ENCODE measurements around the gene EPS8L1. TPM values are rescaled to one million over a fixed set of nuclear protein-coding genes. Genes with fewer than 3 reads are reported as not detected.

Gene EPS8L1
- total RNA-seq, 1 experiment from 2014 or later = 62.1 TPM

- POLR2A ChIA-PET = no interaction called here
- no peak overlapping the region for H3K9ac ChIP-seq (ENCODE audit: low read length)
- no peak overlapping the region for H3K4me3 ChIP-seq (replicated peaks in 1 of 2; ENCODE audit: low read depth in 1 of 2, low read length in 2 of 2)
- no peak overlapping the region for H2AFZ ChIP-seq (ENCODE audit: low read depth, low read length, poor library complexity, severe bottlenecking)
- RAD21 ChIA-PET (ENCODE audit: low non-redundant PET in 1 of 2, low total read pairs in 2 of 2, uncharacterized antibody in 2 of 2, unreplicated experiment in 2 of 2) = no interaction called here
- H3K27me3 ChIP-seq (ENCODE audit: insufficient read depth, low read length) = no peaks in the 10 kb centered on the region
- intact Hi-C loops (cut with micrococcal nuclease) = no loop called here
- H3K9me3 ChIP-seq (ENCODE audit: control insufficient read depth in 1 of 2, insufficient read depth in 1 of 2, low read depth in 1 of 2, low read length in 2 of 2) = no peaks in the 10 kb centered on the region
- H4K20me1 ChIP-seq (ENCODE audit: insufficient read depth) = no peaks in the 10 kb centered on the region
- peaks cover 2 to 11% of the 10 kb centered on the region in 2 experiments; a peak in 3 of 4 replicates for H3K36me3 ChIP-seq (ENCODE audit: control insufficient read depth in 1 of 2, insufficient read depth in 2 of 2, low read length in 2 of 2)
- H3K27ac ChIP-seq (ENCODE audit: low read depth, low read length) = no peak overlapping the region
- CTCF ChIA-PET = no interaction called here
- ATAC-seq (no peak), DNase-seq (ENCODE audit: low read depth, low spot score) (no peak)
- peaks cover 0 to 3% of the 10 kb centered on the region in 2 experiments; a peak in 1 of 4 replicates for H3K4me1 ChIP-seq (ENCODE audit: control insufficient read depth in 1 of 2, insufficient read depth in 2 of 2, low read length in 2 of 2)
- no peaks in the 10 kb centered on the region for H3K79me2 ChIP-seq (ENCODE audit: insufficient read depth, low read length)
- no peak for TF ChIP-seq EZH2phosphoT487 (IDR thresholded peaks at IDR 0.05; ENCODE audit: borderline replicate concordance)
- TF ChIP-seq TCF7L2 (IDR thresholded peaks at IDR 0.05; ENCODE audit: borderline replicate concordance, extremely low read depth, insufficient read depth, insufficient read length) = no peak
- no peak for TF ChIP-seq EGR1 (IDR thresholded peaks at IDR 0.05; ENCODE audit: low read depth)
- TF ChIP-seq MAX (IDR thresholded peaks at IDR 0.05) = no peak
- TF ChIP-seq ZFX (IDR thresholded peaks at IDR 0.05) = no peak
- H3K9me2 ChIP-seq (ENCODE audit: insufficient read depth) = no peaks in the 10 kb centered on the region
- no peak overlapping the region for H3K4me2 ChIP-seq (ENCODE audit: low read length)
- TSS peak; percentile 71 for BruUV-seq (replicated peaks)
Observed at GRCh38 chr19:55091126-55091910, 15.6 kb downstream of the EPS8L1 start.

- Histone ChIP-seq H3K4me3 (replicated peaks in 1 of 2; ENCODE audit: low read depth in 1 of 2, low read length in 2 of 2) (no peak overlapping the region), H3K27me3 (ENCODE audit: insufficient read depth, low read length) (no peaks in the 10 kb centered on the region), H3K4me2 (ENCODE audit: low read length) (no peak overlapping the region), H3K36me3 (ENCODE audit: control insufficient read depth in 1 of 2, insufficient read depth in 2 of 2, low read length in 2 of 2) (peaks cover 2 to 11% of the 10 kb centered on the region in 2 experiments; a peak in 3 of 4 replicates), H3K9me2 (ENCODE audit: insufficient read depth) (no peaks in the 10 kb centered on the region), H4K20me1 (ENCODE audit: insufficient read depth) (no peaks in the 10 kb centered on the region), H3K79me2 (ENCODE audit: insufficient read depth, low read length) (no peaks in the 10 kb centered on the region), H3K9me3 (ENCODE audit: control insufficient read depth in 1 of 2, insufficient read depth in 1 of 2, low read depth in 1 of 2, low read length in 2 of 2) (no peaks in the 10 kb centered on the region), H3K9ac (ENCODE audit: low read length) (no peak overlapping the region), H3K4me1 (ENCODE audit: control insufficient read depth in 1 of 2, insufficient read depth in 2 of 2, low read length in 2 of 2) (peaks cover 0 to 3% of the 10 kb centered on the region in 2 experiments; a peak in 1 of 4 replicates), H3K27ac (ENCODE audit: low read depth, low read length) (no peak overlapping the region), H2AFZ (ENCODE audit: low read depth, low read length, poor library complexity, severe bottlenecking) (no peak overlapping the region)
- BruUV-seq (replicated peaks) = no TSS peak
- intact Hi-C loops (cut with micrococcal nuclease) = no loop called here
- no peak for DNase-seq (ENCODE audit: low read depth, low spot score)
- ChIA-PET POLR2A (no interaction called here), RAD21 (ENCODE audit: low non-redundant PET in 1 of 2, low total read pairs in 2 of 2, uncharacterized antibody in 2 of 2, unreplicated experiment in 2 of 2) (no interaction called here), CTCF (no interaction called here)
- ATAC-seq = peak; percentile 46
- TF ChIP-seq CBX3 (IDR thresholded peaks at IDR 0.05; ENCODE audit: low read depth) = no peak
- no peak for TF ChIP-seq POLR2AphosphoS5 (IDR thresholded peaks at IDR 0.05; ENCODE audit: low read depth, low read length)
- no peak for TF ChIP-seq YY1 (IDR thresholded peaks at IDR 0.05; ENCODE audit: extremely low read depth, insufficient replicate concordance, low read depth, low read length)
- TF ChIP-seq POLR2A (IDR thresholded peaks at IDR 0.05; ENCODE audit: borderline replicate concordance, extremely low read depth, insufficient read depth, insufficient read length) = no peak
- TF ChIP-seq JUND (IDR thresholded peaks at IDR 0.05) = no peak
- no peak for TF ChIP-seq ZFX (IDR thresholded peaks at IDR 0.05)
- TF ChIP-seq FOSL1 (IDR thresholded peaks at IDR 0.05; ENCODE audit: low read depth) = no peak
- no peak for TF ChIP-seq RAD21 (IDR thresholded peaks at IDR 0.05; ENCODE audit: low read depth)
- TF ChIP-seq REST (IDR thresholded peaks at IDR 0.05; ENCODE audit: low read depth) = no peak
- TF ChIP-seq MAX (IDR thresholded peaks at IDR 0.05) = no peak
- TF ChIP-seq EGR1 (IDR thresholded peaks at IDR 0.05; ENCODE audit: low read depth) = no peak
- TF ChIP-seq SIN3A (IDR thresholded peaks at IDR 0.05; ENCODE audit: low read depth) = no peak
Observed at GRCh38 chr19:55091955-55092354, 16.3 kb downstream of the EPS8L1 start.

All from HCT116 (cell line).